GM12878 (cell line): ENCODE data around the gene DOK1. TPM values are rescaled to one million over a fixed set of nuclear protein-coding genes. Genes with fewer than 3 reads are reported as not detected.

Experiments used
- ATF2 ChIP-seq: IDR thresholded peaks from 2 replicates; pipeline ENCODE4 v1.6.1; 2012; ENCODE audit warnings: low read length, inconsistent platforms
- ATF7 ChIP-seq: fragments of 450-650 bp; IDR thresholded peaks from 2 replicates; pipeline ENCODE4 v1.6.1; 2016; ENCODE audit warnings: low read depth, mild to moderate bottlenecking
- BCLAF1 ChIP-seq: fragments of 450-650 bp; IDR thresholded peaks from 2 replicates; pipeline ENCODE4 v1.6.1; 2017; ENCODE audit warnings: antibody characterized with exemption, mild to moderate bottlenecking, moderate library complexity
- BMI1 ChIP-seq: fragments of 450-650 bp; IDR thresholded peaks from 2 replicates; pipeline ENCODE4 v1.6.1; 2016; ENCODE audit warnings: mild to moderate bottlenecking, moderate library complexity, borderline replicate concordance
- CBX3 ChIP-seq: fragments of 200-600 bp; sonication (generic); IDR thresholded peaks from 2 replicates; pipeline ENCODE4 v1.6.1; 2016; ENCODE audit warnings: low read depth, borderline replicate concordance
- CHD4 ChIP-seq: fragments of 200-600 bp; sonication (generic); IDR thresholded peaks from 2 replicates; pipeline ENCODE4 v1.6.1; 2016; ENCODE audit warnings: mild to moderate bottlenecking
- EZH2 ChIP-seq: IDR thresholded peaks from 2 replicates; pipeline ENCODE4 v1.6.1; 2012; ENCODE audit warnings: low read depth, mild to moderate bottlenecking, control low read depth, inconsistent platforms, low read length, borderline replicate concordance; ENCODE audit not compliant: control insufficient read depth
- FOXK2 ChIP-seq: fragments of 450-650 bp; IDR thresholded peaks from 2 replicates; pipeline ENCODE4 v1.6.1; 2017; ENCODE audit warnings: mild to moderate bottlenecking, moderate library complexity
- HDAC2 ChIP-seq: fragments of 200-600 bp; sonication (generic); IDR thresholded peaks from 2 replicates; pipeline ENCODE4 v1.6.1; 2017
- HDAC6 ChIP-seq: fragments of 200-600 bp; sonication (generic); IDR thresholded peaks from one replicate; pipeline ENCODE4 v1.8.0; 2017; ENCODE audit warnings: antibody characterized with exemption; ENCODE audit not compliant: unreplicated experiment
- IKZF2 ChIP-seq, 2 experiments: fragments of 450-650 bp; IDR thresholded peaks; 2 replicates each; pipeline ENCODE4 v1.6.1; 2017; ENCODE audit warnings: mild to moderate bottlenecking in 2 of 2, moderate library complexity in 2 of 2
- IRF4 ChIP-seq: IDR thresholded peaks from 2 replicates; pipeline ENCODE4 v1.6.1; 2011; ENCODE audit warnings: low read depth, low read length
- MAX ChIP-seq: IDR thresholded peaks from 2 replicates; pipeline ENCODE4 v1.6.1; 2012; ENCODE audit warnings: low read depth, low read length, improper control_type of control experiment
- MEF2A ChIP-seq: IDR thresholded peaks from 2 replicates; pipeline ENCODE4 v1.6.1; 2011; ENCODE audit warnings: low read depth, mild to moderate bottlenecking, low read length, moderate library complexity; ENCODE audit not compliant: insufficient read depth
- MTA3 ChIP-seq: IDR thresholded peaks from 2 replicates; pipeline ENCODE4 v1.6.1; 2012; ENCODE audit warnings: low read length, inconsistent platforms, borderline replicate concordance
- NFYA ChIP-seq: IDR thresholded peaks from 2 replicates; pipeline ENCODE4 v1.6.1; 2011; ENCODE audit warnings: low read depth, mild to moderate bottlenecking, low read length, improper control_type of control experiment, borderline replicate concordance
- NRF1 ChIP-seq: conservative IDR thresholded peaks from 2 replicates; pipeline ENCODE4 v1.6.1; 2011; ENCODE audit warnings: mild to moderate bottlenecking, low read depth, low read length, improper control_type of control experiment
- RCOR1 ChIP-seq: conservative IDR thresholded peaks from 2 replicates; pipeline ENCODE4 v1.6.1; 2012; ENCODE audit warnings: low read depth, low read length, improper control_type of control experiment
- RELB ChIP-seq: fragments of 450-650 bp; IDR thresholded peaks from 2 replicates; pipeline ENCODE4 v1.6.1; 2017; ENCODE audit warnings: low read depth, mild to moderate bottlenecking, moderate library complexity
- SMAD1 ChIP-seq: fragments of 450-650 bp; IDR thresholded peaks from 2 replicates; pipeline ENCODE4 v1.6.1; 2018; ENCODE audit warnings: mild to moderate bottlenecking, low read depth; ENCODE audit not compliant: partially characterized antibody
- SPI1 ChIP-seq: IDR thresholded peaks from 2 replicates; pipeline ENCODE4 v1.6.1; 2011; ENCODE audit warnings: low read depth, mild to moderate bottlenecking, low read length, moderate library complexity, borderline replicate concordance; ENCODE audit not compliant: insufficient read depth
- TBL1XR1 ChIP-seq: IDR thresholded peaks from 2 replicates; pipeline ENCODE4 v1.6.1; 2012; ENCODE audit warnings: low read depth, low read length, improper control_type of control experiment
- TCF12 ChIP-seq: IDR thresholded peaks from 2 replicates; pipeline ENCODE4 v1.6.1; 2011; ENCODE audit warnings: low read depth, mild to moderate bottlenecking, low read length
- WRNIP1 ChIP-seq: IDR thresholded peaks from 2 replicates; pipeline ENCODE4 v1.6.1; 2011; ENCODE audit warnings: low read depth, low read length, improper control_type of control experiment, borderline replicate concordance
- YBX1 ChIP-seq: fragments of 450-650 bp; IDR thresholded peaks from 2 replicates; pipeline ENCODE4 v1.6.1; 2016; ENCODE audit warnings: antibody characterized with exemption
- polyA plus RNA-seq, 11 experiments: library from polyadenylated mRNA; depleted of rRNA in 4 of 11; unstranded in 6 of 11; stranded (reverse) in 5 of 11; fragments of >200 nt; fragmentation: Nextera tagmentation in 4 of 11; fragmentation: Illumina TruSeq in 1 of 11; extraction: Ambion mirVana in 4 of 11; extraction: Trizol in 1 of 11; gene quantifications; 1 replicate in 1 of 11; 2 replicates in 10 of 11; pipeline versions ENCODE4 v1.2.1 to v1.2.3, GENCODE V29; 2011 to 2016; ENCODE audit warnings: inconsistent platforms in 2 of 11, missing spikeins in 2 of 11, low read depth in 1 of 11
- total RNA-seq, 4 experiments: library from RNA; depleted of rRNA in 3 of 4; stranded (reverse); fragments of >200 nt in 3 of 4; fragmentation: Illumina TruSeq in 1 of 4; extraction: Trizol in 1 of 4; gene quantifications; 2 replicates each; pipeline versions ENCODE4 v1.2.1 to v1.2.3, GENCODE V29; 2013 to 2021

DOK1 gene
- total and polyA plus RNA-seq, 10 of the 15 experiments (the other 5 are each of a cell fraction or from before 2014, with no cell fraction given) = 1.4 to 104 (median 59.7) TPM

GRCh38 chr2:74573747-74574562 lies 19.4 kb downstream of the DOK1 start (continued):
- peak; percentile 22 for TF ChIP-seq ATF2
- TF ChIP-seq SMAD1 = no peak
- 0 out of 2 replicates have a peak, but pooled peaks have one; percentile 17 for TF ChIP-seq ATF7
- no peak for TF ChIP-seq HDAC2
- TF ChIP-seq MTA3 = 0 out of 2 replicates have a peak, but pooled peaks have one; percentile 41
- TF ChIP-seq MEF2A = 0 out of 2 replicates have a peak, but pooled peaks have one; percentile 21
- no peak for TF ChIP-seq TBL1XR1
- peak; percentile 46 to 50 for TF ChIP-seq IKZF2 (IDR thresholded peaks at IDR 0.05)
- no peak for TF ChIP-seq BCLAF1
- TF ChIP-seq RELB = peak; percentile 57; the same call in 1 of the 2 replicates
- TF ChIP-seq EZH2 = no peak
- no peak for TF ChIP-seq WRNIP1
- no peak for TF ChIP-seq CBX3
- TF ChIP-seq NRF1 = no peak
- no peak for TF ChIP-seq YBX1
- peak; percentile 61; the same call in 1 of the 2 replicates for TF ChIP-seq SPI1
- TF ChIP-seq NFYA = no peak
- no peak for TF ChIP-seq TCF12
- peak; percentile 9; the same call in 1 of the 2 replicates for TF ChIP-seq IRF4
- TF ChIP-seq BMI1 = no peak
- TF ChIP-seq HDAC6 = no peak
- no peak for TF ChIP-seq RCOR1
- no peak for TF ChIP-seq CHD4
- TF ChIP-seq FOXK2 = no peak
- TF ChIP-seq MAX = no peak
